Stomach (tissue), 9 donors: ENCODE measurements around the gene SSR4. TPM values are rescaled to one million over a fixed set of nuclear protein-coding genes. Genes with fewer than 3 reads are reported as not detected.

Experiments used
- DNase-seq, 2 donors: peaks; one replicate each; pipeline versions ENCODE4 v3.0.0 to v3.0.0-alpha.2; 2013 to 2019
- H3K27ac ChIP-seq, 5 donors: fragments of 200-600 bp in 4 of 5; sonication (generic) in 4 of 5; one replicate each; pipeline ENCODE4 v1.5.1; 2013 to 2019; ENCODE audit warnings: mild to moderate bottlenecking in 1 of 5, moderate library complexity in 1 of 5
- H3K27me3 ChIP-seq, 3 donors: fragments of 200-600 bp; sonication (generic); one replicate each; pipeline ENCODE4 v1.5.1; 2017 to 2019; ENCODE audit warnings: mixed run types in 1 of 3
- H3K36me3 ChIP-seq, 4 donors: fragments of 200-600 bp; sonication (generic); 1 replicate in 3 of 4; 2 replicates in 1 of 4; pipeline ENCODE4 v1.5.1; 2016 to 2019
- H3K4me1 ChIP-seq, 4 donors: fragments of 200-600 bp; sonication (generic); one replicate each; pipeline ENCODE4 v1.5.1; 2016 to 2019
- H3K4me3 ChIP-seq, 4 donors: fragments of 200-600 bp; sonication (generic) in 3 of 4; one replicate each; pipeline ENCODE4 v1.5.1; 2016 to 2019; ENCODE audit warnings: mild to moderate bottlenecking in 1 of 4
- H3K9me3 ChIP-seq, 4 donors: fragments of 200-600 bp; sonication (generic); one replicate each; pipeline ENCODE4 v1.5.1; 2016 to 2019
- EP300 ChIP-seq: sonication (generic); formaldehyde crosslinking; IDR thresholded peaks from one replicate; pipeline ENCODE4 v1.6.1; 2017; ENCODE audit warnings: antibody characterized with exemption
- POLR2A ChIP-seq, 4 donors: fragments of 450-650 bp; IDR thresholded peaks; one replicate each; pipeline ENCODE4 v1.6.1; 2016; ENCODE audit warnings: antibody characterized with exemption in 4 of 4, control low read depth in 2 of 4, mild to moderate bottlenecking in 1 of 4, moderate library complexity in 1 of 4
- POLR2AphosphoS5 ChIP-seq, 3 donors: sonication (generic); formaldehyde crosslinking; IDR thresholded peaks; one replicate each; pipeline ENCODE4 v1.6.1; 2016; ENCODE audit warnings: antibody characterized with exemption in 3 of 3
- WGBS, 5 donors: extraction: QIAGEN DNeasy Blood & Tissue Kit in 3 of 5; methylation state at CpG; one replicate each; pipeline versions ENCODE4 v1.1.5 to v1.1.7; 2013 to 2018; 5-methylcytosine and 5-hydroxymethylcytosine counted together
- intact Hi-C: fragments of 100-400 bp; cut with DNase I; formaldehyde crosslinking; loops from one replicate; pipeline ENCODE4 v1.15.1; 2023; ENCODE audit warnings: low total_unique reads
- polyA plus RNA-seq, 3 donors: library from polyadenylated mRNA; stranded (reverse); fragments of 200-250 nt; gene quantifications; one replicate each; pipeline ENCODE4 v1.2.3, GENCODE V29; 2013
- total RNA-seq, 5 donors: library from RNA; depleted of rRNA; stranded (reverse); fragments of >200 nt; gene quantifications; one replicate each; pipeline versions ENCODE4 v1.1.0 to v1.2.3, GENCODE V29; 2014 to 2016
- TF ChIP-seq, protein P1 (sequence below), 7 experiments: fragments of 450-650 bp in 4 of 7; fragments of 200-600 bp in 3 of 7; sonication (generic) in 3 of 7; IDR thresholded peaks; one replicate each; pipeline ENCODE4 v1.5.1; 2016 to 2019; ENCODE audit warnings: antibody characterized with exemption in 7 of 7, control low read depth in 2 of 7, mild to moderate bottlenecking in 1 of 7
- donor health status: healthy with polysubstance abuse.
- donor health status: Bipolar disorder and iron deficiency.
- donor health status: healthy.

SSR4 gene
- total and polyA plus RNA-seq, 8 donors: 13.9 to 717 (median 174) TPM

DNA sequence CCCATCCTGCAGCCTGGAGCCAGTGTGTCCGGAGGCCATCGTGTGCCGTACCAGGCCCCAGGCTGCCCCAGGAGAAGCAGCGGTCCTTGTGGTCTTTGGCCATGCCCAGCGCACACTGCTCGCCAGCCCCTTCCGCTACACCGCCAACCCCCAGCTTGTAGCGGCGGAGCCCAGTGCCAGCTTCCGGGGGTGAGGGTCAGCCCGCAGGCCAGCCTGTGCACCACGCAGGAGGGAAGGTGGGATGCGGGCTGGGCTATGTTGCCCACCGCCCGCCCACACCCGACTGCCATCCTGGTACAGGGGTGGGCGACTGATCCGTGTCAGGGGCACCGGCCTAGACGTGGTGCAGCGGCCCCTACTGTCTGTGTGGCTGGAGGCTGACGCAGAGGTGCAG is 21.3 kb upstream of the SSR4 start:
- WGBS, 5 donors: 93 to 98% (median 94%) methylated on average over 15 to 23 of the region's 23 CpGs
- no peak overlapping the region for H3K27ac ChIP-seq
- DNase-seq: no peak
- H3K4me3 ChIP-seq: no peak overlapping the region
- H3K9me3 ChIP-seq: no peaks in the 10 kb centered on the region
- H3K4me1 ChIP-seq: no peaks in the 10 kb centered on the region
- TF ChIP-seq POLR2AphosphoS5 (IDR thresholded peaks at IDR 0.05) (no peak), EP300 (no peak), POLR2A (IDR thresholded peaks at IDR 0.05) (no peak)
- TF ChIP-seq, protein P1, sequence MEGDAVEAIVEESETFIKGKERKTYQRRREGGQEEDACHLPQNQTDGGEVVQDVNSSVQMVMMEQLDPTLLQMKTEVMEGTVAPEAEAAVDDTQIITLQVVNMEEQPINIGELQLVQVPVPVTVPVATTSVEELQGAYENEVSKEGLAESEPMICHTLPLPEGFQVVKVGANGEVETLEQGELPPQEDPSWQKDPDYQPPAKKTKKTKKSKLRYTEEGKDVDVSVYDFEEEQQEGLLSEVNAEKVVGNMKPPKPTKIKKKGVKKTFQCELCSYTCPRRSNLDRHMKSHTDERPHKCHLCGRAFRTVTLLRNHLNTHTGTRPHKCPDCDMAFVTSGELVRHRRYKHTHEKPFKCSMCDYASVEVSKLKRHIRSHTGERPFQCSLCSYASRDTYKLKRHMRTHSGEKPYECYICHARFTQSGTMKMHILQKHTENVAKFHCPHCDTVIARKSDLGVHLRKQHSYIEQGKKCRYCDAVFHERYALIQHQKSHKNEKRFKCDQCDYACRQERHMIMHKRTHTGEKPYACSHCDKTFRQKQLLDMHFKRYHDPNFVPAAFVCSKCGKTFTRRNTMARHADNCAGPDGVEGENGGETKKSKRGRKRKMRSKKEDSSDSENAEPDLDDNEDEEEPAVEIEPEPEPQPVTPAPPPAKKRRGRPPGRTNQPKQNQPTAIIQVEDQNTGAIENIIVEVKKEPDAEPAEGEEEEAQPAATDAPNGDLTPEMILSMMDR (IDR thresholded peaks at IDR 0.05): no peak
- peaks cover 0 to 69% (median 12%) of the 10 kb centered on the region in 4 donors for H3K36me3 ChIP-seq
- intact Hi-C loops: no loop called here
- H3K27me3 ChIP-seq: peaks cover 0 to 5% (median 0%) of the 10 kb centered on the region in 3 donors

DNA sequence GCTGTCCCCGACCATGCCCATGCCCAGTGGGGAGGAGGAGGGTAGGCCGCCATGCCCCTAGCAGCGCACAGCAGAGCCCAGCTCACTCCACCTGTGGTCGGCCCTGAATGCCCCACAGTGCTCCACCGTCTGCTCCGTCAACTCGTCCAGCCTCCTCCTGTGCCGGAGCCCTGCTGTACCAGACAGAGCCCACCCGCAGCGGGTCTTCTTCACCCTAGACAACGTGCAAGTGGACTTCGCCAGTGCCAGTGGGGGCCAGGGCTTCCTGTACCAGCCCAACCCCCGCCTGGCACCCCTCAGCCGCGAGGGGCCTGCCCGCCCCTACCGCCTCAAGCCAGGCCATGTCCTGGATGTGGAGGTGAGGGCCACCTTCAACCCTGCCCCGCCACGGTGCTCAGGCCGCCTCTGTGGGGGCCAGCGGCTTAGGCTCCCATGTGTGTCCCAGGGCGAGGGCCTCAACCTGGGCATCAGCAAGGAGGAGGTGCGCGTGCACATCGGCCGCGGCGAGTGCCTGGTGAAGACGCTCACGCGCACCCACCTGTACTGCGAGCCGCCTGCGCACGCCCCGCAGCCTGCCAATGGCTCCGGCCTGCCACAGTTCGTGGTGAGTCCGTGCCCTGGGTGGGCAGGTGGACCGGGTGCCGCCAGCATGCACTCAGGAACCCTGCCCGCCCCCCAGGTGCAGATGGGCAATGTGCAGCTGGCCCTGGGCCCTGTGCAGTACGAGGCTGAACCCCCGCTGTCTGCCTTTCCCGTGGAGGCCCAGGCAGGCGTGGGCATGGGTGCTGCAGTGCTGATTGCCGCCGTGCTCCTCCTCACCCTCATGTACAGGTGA is 20.5 kb upstream of the SSR4 start:
- 88 to 97% (median 94%) methylated on average over 26 to 48 of the region's 48 CpGs for WGBS, 5 donors
- TF ChIP-seq POLR2A (IDR thresholded peaks at IDR 0.05) (no peak), POLR2AphosphoS5 (IDR thresholded peaks at IDR 0.05) (no peak), EP300 (no peak)
- TF ChIP-seq, protein P1 (IDR thresholded peaks at IDR 0.05): no peak
- no peak for DNase-seq
- no peaks in the 10 kb centered on the region for H3K9me3 ChIP-seq
- H3K36me3 ChIP-seq: peaks cover 0 to 69% (median 12%) of the 10 kb centered on the region in 4 donors
- intact Hi-C loops: no loop called here
- H3K27me3 ChIP-seq: peaks cover 0 to 5% (median 0%) of the 10 kb centered on the region in 3 donors
- H3K4me1 ChIP-seq: no peaks in the 10 kb centered on the region
- H3K4me3 ChIP-seq: no peak overlapping the region
- H3K27ac ChIP-seq: no peak overlapping the region

- no peaks in the 10 kb centered on the region for H3K9me3 ChIP-seq
- H3K4me1 ChIP-seq: no peaks in the 10 kb centered on the region
- WGBS, 5 donors: 90 to 93% (median 92%) methylated on average over 15 to 37 of the region's 37 CpGs
- peaks cover 0 to 5% (median 0%) of the 10 kb centered on the region in 3 donors for H3K27me3 ChIP-seq
- no peak overlapping the region for H3K27ac ChIP-seq
- intact Hi-C loops: no loop called here
- DNase-seq: no peak
- no peak for TF ChIP-seq EP300
- no peak for TF ChIP-seq POLR2AphosphoS5 (IDR thresholded peaks at IDR 0.05)
- no peak for TF ChIP-seq POLR2A (IDR thresholded peaks at IDR 0.05)
- TF ChIP-seq, protein P1 (IDR thresholded peaks at IDR 0.05): no peak
- peaks cover 0 to 69% (median 12%) of the 10 kb centered on the region in 4 donors for H3K36me3 ChIP-seq
- no peak overlapping the region for H3K4me3 ChIP-seq
Measured at GRCh38 chrX:153774576-153775292, 19.7 kb upstream of the SSR4 start.

- H3K4me3 ChIP-seq: no peak overlapping the region
- peaks cover 0 to 9% (median 3%) of the 10 kb centered on the region in 3 donors for H3K27me3 ChIP-seq
- no peak for DNase-seq
- peaks cover 0 to 63% (median 12%) of the 10 kb centered on the region in 4 donors for H3K36me3 ChIP-seq
- no peak overlapping the region for H3K27ac ChIP-seq
- peaks cover 0 to 5% (median 2%) of the 10 kb centered on the region in 4 donors for H3K4me1 ChIP-seq
- intact Hi-C loops: no loop called here
- H3K9me3 ChIP-seq: no peaks in the 10 kb centered on the region
- 90 to 95% (median 94%) methylated on average over 26 to 42 of the region's 42 CpGs for WGBS, 5 donors
- TF ChIP-seq, protein P1 (IDR thresholded peaks at IDR 0.05): no peak
- no peak for TF ChIP-seq POLR2A (IDR thresholded peaks at IDR 0.05)
- no peak for TF ChIP-seq POLR2AphosphoS5 (IDR thresholded peaks at IDR 0.05)
- TF ChIP-seq EP300: no peak
Measured at GRCh38 chrX:153775293-153776119, 19.0 kb upstream of the SSR4 start.
